Neuronal stem cell (in vitro differentiated cells): ENCODE measurements around the gene RAD54L.
A peak's percentile ranks its signal among the peaks of the same experiment; 100 is the strongest.
"Not testable (repeated sequence)": the region's sequence is repeated elsewhere in the genome, so short reads cannot be mapped to it uniquely, and the experiment has no call there.

Source experiments
- DNase-seq: peaks from one replicate; pipeline ENCODE4 v3.0.0-alpha.2; 2013; ENCODE audit warnings: low spot score
- H2AFZ ChIP-seq: one replicate; pipeline ENCODE4 v1.6.1; 2013; ENCODE audit warnings: mild to moderate bottlenecking, low read length, inconsistent platforms
- H2AK5ac ChIP-seq: 2 replicates; pipeline ENCODE4 v1.6.1; 2013; ENCODE audit warnings: low read depth, mild to moderate bottlenecking, inconsistent platforms, low read length, moderate library complexity, mixed read lengths
- H2BK120ac ChIP-seq: 2 replicates; pipeline ENCODE4 v1.6.1; 2013; ENCODE audit warnings: low read depth, mild to moderate bottlenecking, inconsistent platforms, low read length, moderate library complexity, mixed read lengths
- H2BK12ac ChIP-seq: one replicate; pipeline ENCODE4 v1.6.1; 2013; ENCODE audit warnings: low read length, inconsistent platforms
- H2BK15ac ChIP-seq: 2 replicates; pipeline ENCODE4 v1.6.1; 2013; ENCODE audit warnings: mild to moderate bottlenecking, low read length, inconsistent platforms, mixed read lengths
- H2BK5ac ChIP-seq: one replicate; pipeline ENCODE4 v1.6.1; 2013; ENCODE audit warnings: inconsistent platforms, mild to moderate bottlenecking, low read length, moderate library complexity
- H3K14ac ChIP-seq: one replicate; pipeline ENCODE4 v1.6.1; 2013; ENCODE audit warnings: low read length, inconsistent platforms
- H3K18ac ChIP-seq: 2 replicates; pipeline ENCODE4 v1.6.1; 2013; ENCODE audit warnings: low read length, inconsistent platforms
- H3K23ac ChIP-seq: 2 replicates; pipeline ENCODE4 v1.6.1; 2013; ENCODE audit warnings: low read depth, mild to moderate bottlenecking, mixed read lengths, low read length, inconsistent platforms; ENCODE audit not compliant: poor library complexity
- H3K27ac ChIP-seq: replicated peaks from 3 replicates; pipeline ENCODE4 v1.5.1; 2013; ENCODE audit warnings: low read length, inconsistent platforms
- H3K27me3 ChIP-seq, 3 experiments: 2 replicates each; pipeline ENCODE4 v1.6.1; 2013; ENCODE audit warnings: low read length in 3 of 3, mild to moderate bottlenecking in 2 of 3, inconsistent platforms in 1 of 3, low read depth in 1 of 3, mixed read lengths in 1 of 3, moderate library complexity in 1 of 3; ENCODE audit not compliant: control insufficient read depth in 3 of 3, insufficient read depth in 3 of 3
- H3K36me3 ChIP-seq, 2 donors: replicated peaks in 1 of 2; 2 replicates each; pipeline ENCODE4 v1.6.1; 2013; ENCODE audit warnings: low read length in 2 of 2; ENCODE audit not compliant: control insufficient read depth in 2 of 2, insufficient read depth in 2 of 2
- H3K4ac ChIP-seq: 2 replicates; pipeline ENCODE4 v1.6.1; 2013; ENCODE audit warnings: inconsistent platforms, mild to moderate bottlenecking, low read length, moderate library complexity
- H3K4me1 ChIP-seq, 2 donors: 1 replicate in 1 of 2; 2 replicates in 1 of 2; pipeline ENCODE4 v1.6.1; 2013; ENCODE audit warnings: low read length in 2 of 2, low read depth in 1 of 2; ENCODE audit not compliant: control insufficient read depth in 2 of 2, insufficient read depth in 1 of 2
- H3K4me2 ChIP-seq: one replicate; pipeline ENCODE4 v1.6.1; 2013; ENCODE audit warnings: mild to moderate bottlenecking, low read length, inconsistent platforms; ENCODE audit not compliant: insufficient read depth, poor library complexity, severe bottlenecking
- H3K4me3 ChIP-seq, 2 donors: 2 replicates each; pipeline ENCODE4 v1.5.1; 2013; ENCODE audit warnings: low read length in 2 of 2, mild to moderate bottlenecking in 2 of 2, inconsistent platforms in 1 of 2, moderate library complexity in 1 of 2
- H3K79me1 ChIP-seq: one replicate; pipeline ENCODE4 v1.6.1; 2013; ENCODE audit warnings: low read depth, mild to moderate bottlenecking, inconsistent platforms, low read length, moderate library complexity
- H3K9ac ChIP-seq: one replicate; pipeline ENCODE4 v1.6.1; 2013; ENCODE audit warnings: mild to moderate bottlenecking, low read depth, low read length, inconsistent platforms; ENCODE audit not compliant: poor library complexity
- H3K9me3 ChIP-seq, 2 donors: replicated peaks in 1 of 2; 2 replicates each; pipeline versions ENCODE3 to v1.6.1; 2013; ENCODE audit warnings: low read length in 2 of 2, mild to moderate bottlenecking in 2 of 2, inconsistent platforms in 1 of 2, low read depth in 1 of 2, mixed read lengths in 1 of 2, moderate library complexity in 1 of 2; ENCODE audit not compliant: control insufficient read depth in 2 of 2, insufficient read depth in 1 of 2
- H4K8ac ChIP-seq: one replicate; pipeline ENCODE4 v1.6.1; 2013; ENCODE audit warnings: low read depth, mild to moderate bottlenecking, inconsistent platforms, low read length, moderate library complexity
- H4K91ac ChIP-seq: one replicate; pipeline ENCODE4 v1.6.1; 2013; ENCODE audit warnings: low read length, low read depth, mild to moderate bottlenecking, inconsistent platforms; ENCODE audit not compliant: poor library complexity
- WGBS, 2 donors: extraction: QIAGEN DNeasy Blood & Tissue Kit; methylation state at CpG; one replicate each; pipeline ENCODE4 v1.1.7; 2013; ENCODE audit warnings: missing lambda C conversion rate in 2 of 2, mixed read lengths in 1 of 2; ENCODE audit not compliant: insufficient read length in 2 of 2, insufficient replicate concordance in 1 of 2; ENCODE audit errors: extremely low coverage in 2 of 2; 5-methylcytosine and 5-hydroxymethylcytosine counted together

Gene RAD54L

DNA sequence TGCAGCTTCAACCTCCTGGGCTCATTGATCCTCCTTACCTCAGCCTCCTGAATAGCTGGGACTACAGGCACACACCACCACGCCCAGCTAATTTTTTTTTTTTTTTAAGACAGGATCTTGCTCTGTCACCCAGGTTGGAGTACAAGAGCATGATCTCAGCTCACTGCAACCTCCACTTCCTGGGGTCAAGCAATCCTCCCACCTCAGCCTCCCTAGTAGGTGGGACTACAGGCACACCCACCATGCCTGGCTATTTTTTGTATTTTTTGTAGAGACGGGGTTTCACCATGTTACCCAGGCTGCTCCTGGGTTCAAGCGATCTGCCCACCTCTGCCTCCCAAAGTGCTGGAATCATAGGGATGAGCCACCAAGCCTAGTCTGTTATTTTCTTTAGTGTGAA, 3.7 kb upstream of the RAD54L start:
- not testable (repeated sequence) for H3K14ac ChIP-seq, H3K4me2 ChIP-seq, H3K4ac ChIP-seq, H3K27ac ChIP-seq, H3K9me3 ChIP-seq, H2AFZ ChIP-seq, H3K79me1 ChIP-seq, H3K36me3 ChIP-seq, H3K18ac ChIP-seq, H3K9ac ChIP-seq, H3K23ac ChIP-seq, H3K4me3 ChIP-seq, H3K27me3 ChIP-seq, H4K91ac ChIP-seq, H2BK15ac ChIP-seq, H4K8ac ChIP-seq, H2BK5ac ChIP-seq, H2BK120ac ChIP-seq, H3K4me1 ChIP-seq, H2BK12ac ChIP-seq, DNase-seq, H2AK5ac ChIP-seq
- no CpG with 5 or more reads among the region's 3 CpGs for WGBS, 2 donors

DNA sequence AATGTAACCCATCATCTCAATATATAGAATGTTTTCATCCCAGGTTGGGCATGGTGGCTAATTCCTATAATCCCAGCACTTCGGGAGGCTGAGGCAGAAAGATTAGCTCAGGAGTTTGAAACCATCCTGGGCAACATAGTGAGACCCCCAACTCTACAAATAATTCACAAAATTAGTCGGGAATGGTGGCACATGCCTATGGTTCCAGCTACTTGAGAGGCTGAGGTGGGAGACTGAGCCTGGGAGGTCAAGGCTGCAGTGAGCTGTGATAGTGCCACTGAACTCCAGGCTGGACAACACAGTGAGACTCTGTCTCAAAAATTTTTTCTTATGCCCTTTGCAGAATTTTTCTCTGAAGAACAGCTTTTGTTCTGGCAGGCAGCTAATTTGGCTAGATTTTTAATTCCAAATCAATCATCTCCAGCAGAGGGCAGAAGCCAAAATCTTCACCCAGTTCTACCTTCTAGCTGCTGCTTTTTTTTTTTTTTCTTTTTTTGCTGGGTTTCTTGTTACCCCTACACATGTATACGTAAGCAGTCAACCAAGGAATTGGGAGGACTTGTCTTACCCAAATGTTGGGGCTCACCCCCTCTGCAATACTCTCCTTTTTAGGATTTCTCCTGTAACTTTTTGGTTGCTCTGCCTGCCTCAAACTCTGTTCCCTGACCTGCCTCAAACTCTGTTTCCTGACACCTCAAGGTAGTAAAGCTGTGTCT, 2.7 kb upstream of the RAD54L start:
- WGBS, 2 donors: no CpG with 5 or more reads among the region's 3 CpGs
- no peak overlapping the region for H4K8ac ChIP-seq
- no peaks in the 10 kb centered on the region for H3K9me3 ChIP-seq
- peaks cover 10% of the 10 kb centered on the region for H3K79me1 ChIP-seq
- H3K27ac ChIP-seq: no peak overlapping the region
- peaks cover 4 to 11% of the 10 kb centered on the region in 2 donors for H3K4me1 ChIP-seq
- H3K18ac ChIP-seq: no peak overlapping the region
- peak overlapping the region; percentile 56 for H2AFZ ChIP-seq
- no peak overlapping the region for H3K23ac ChIP-seq
- H2AK5ac ChIP-seq: no peak overlapping the region
- no peak overlapping the region for H2BK15ac ChIP-seq
- H3K4me3 ChIP-seq: no peak overlapping the region
- no peak overlapping the region for H3K4ac ChIP-seq
- no peak overlapping the region for H2BK120ac ChIP-seq
- no peak overlapping the region for H2BK5ac ChIP-seq
- DNase-seq: no peak
- H2BK12ac ChIP-seq: no peak overlapping the region
- no peak overlapping the region for H3K4me2 ChIP-seq
- no peak overlapping the region for H3K9ac ChIP-seq
- H3K36me3 ChIP-seq: peaks cover 8 to 12% of the 10 kb centered on the region in 2 donors
- H3K27me3 ChIP-seq: no peaks in the 10 kb centered on the region
- no peak overlapping the region for H3K14ac ChIP-seq
- no peak overlapping the region for H4K91ac ChIP-seq

DNA sequence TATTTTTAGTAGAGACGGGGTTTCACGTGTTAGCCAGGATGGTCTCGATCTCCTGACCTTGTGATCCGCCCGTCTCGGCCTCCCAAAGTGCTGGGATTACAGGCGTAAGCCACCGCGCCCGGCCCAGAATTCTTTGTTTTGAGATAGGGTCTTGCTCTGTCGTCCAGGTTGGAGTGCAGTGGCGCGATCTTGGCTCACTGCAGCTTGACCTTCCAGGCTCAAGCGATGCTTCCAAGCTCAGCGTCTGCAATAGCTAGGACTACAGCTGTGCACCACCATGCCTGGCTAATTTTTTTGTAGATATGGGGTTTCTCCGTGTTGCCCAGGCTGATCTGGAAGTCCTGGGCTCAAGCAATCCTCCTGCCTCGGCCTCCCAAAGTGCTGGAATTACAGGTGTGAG, 1.4 kb upstream of the RAD54L start:
- not testable (repeated sequence) for H3K27ac ChIP-seq, H4K8ac ChIP-seq, DNase-seq, H3K27me3 ChIP-seq, H3K18ac ChIP-seq, H2BK15ac ChIP-seq, H3K23ac ChIP-seq, H4K91ac ChIP-seq, H3K9me3 ChIP-seq, H3K4me3 ChIP-seq, H2AK5ac ChIP-seq, H3K4ac ChIP-seq, H3K4me2 ChIP-seq, H3K14ac ChIP-seq, H2AFZ ChIP-seq, H2BK12ac ChIP-seq, H2BK5ac ChIP-seq, H3K9ac ChIP-seq, H2BK120ac ChIP-seq
- WGBS, 2 donors: no CpG with 5 or more reads among the region's 17 CpGs
- Histone ChIP-seq H3K36me3 (peaks cover 16 to 24% of the 10 kb centered on the region in 2 donors), H3K4me1 (peaks cover 4 to 13% of the 10 kb centered on the region in 2 donors), H3K79me1 (peaks cover 10% of the 10 kb centered on the region)

DNA sequence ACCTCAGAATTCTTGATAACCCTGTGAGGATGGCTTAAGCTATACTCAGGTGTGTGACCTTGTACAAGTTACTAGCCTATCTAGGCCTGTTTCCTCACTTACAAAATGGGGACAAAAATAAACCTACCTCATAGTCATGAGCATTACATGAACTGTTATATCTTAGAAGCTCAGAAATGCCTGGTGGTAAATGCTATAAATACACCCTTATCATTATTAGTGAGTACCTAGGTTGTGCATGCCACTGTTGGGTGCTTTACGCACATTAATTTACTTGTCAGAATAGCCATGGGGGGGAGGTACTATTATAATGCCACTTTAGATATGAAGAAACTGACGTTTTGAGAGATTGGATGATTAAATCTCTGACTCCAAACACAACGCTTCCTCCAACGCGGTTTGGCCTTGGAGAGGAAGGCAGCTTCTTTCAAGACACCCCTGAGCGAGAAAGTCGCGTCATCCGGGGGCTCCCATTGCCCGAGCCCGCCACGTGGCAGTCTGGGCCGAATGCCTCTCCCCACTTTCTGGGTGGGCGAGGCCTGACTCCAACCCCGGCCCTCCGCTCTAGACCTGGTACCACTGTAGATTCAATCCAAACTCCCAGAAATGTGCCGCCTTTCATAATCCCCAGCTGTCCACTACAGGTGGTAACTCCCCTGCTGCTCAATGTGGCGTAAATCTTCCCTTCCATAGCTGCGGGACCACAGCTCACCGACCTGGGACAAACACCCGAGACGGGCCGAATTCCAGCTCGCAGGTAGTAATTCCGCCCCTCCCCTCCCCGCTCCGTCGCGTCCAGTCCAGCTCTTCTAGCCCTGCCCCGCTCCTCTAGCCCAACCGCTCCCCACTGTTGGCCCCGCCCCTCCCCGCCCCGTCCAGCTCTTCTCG, 771 bp upstream of the RAD54L start:
- H3K9ac ChIP-seq: peak overlapping the region; percentile 89
- no peak overlapping the region for H3K27ac ChIP-seq
- no peak overlapping the region for H2BK5ac ChIP-seq
- no CpG with 5 or more reads among the region's 35 CpGs for WGBS, 2 donors
- peak overlapping the region; percentile 85 to 90 for H3K4me3 ChIP-seq
- H3K23ac ChIP-seq: peak overlapping the region; percentile 97
- H3K18ac ChIP-seq: peak overlapping the region; percentile 99
- H2BK120ac ChIP-seq: no peak overlapping the region
- peaks cover 4 to 13% of the 10 kb centered on the region in 2 donors for H3K4me1 ChIP-seq
- peak overlapping the region; percentile 98 for H2AFZ ChIP-seq
- H3K36me3 ChIP-seq: peaks cover 17 to 31% of the 10 kb centered on the region in 2 donors
- no peak overlapping the region for H2BK12ac ChIP-seq
- H3K4me2 ChIP-seq: peak overlapping the region; percentile 90
- H4K91ac ChIP-seq: no peak overlapping the region
- H3K79me1 ChIP-seq: peaks cover 10% of the 10 kb centered on the region
- H3K9me3 ChIP-seq: no peaks in the 10 kb centered on the region
- H4K8ac ChIP-seq: no peak overlapping the region
- no peak for DNase-seq
- no peak overlapping the region for H3K4ac ChIP-seq
- no peak overlapping the region for H3K14ac ChIP-seq
- no peak overlapping the region for H2BK15ac ChIP-seq
- H2AK5ac ChIP-seq: no peak overlapping the region
- H3K27me3 ChIP-seq: no peaks in the 10 kb centered on the region
